Body of pancreas (tissue), 4 donors: Measurements from ENCODE around the gene KLHL18. TPM values are rescaled to one million over a fixed set of nuclear protein-coding genes. Genes with fewer than 3 reads are reported as not detected.

Experiments
- ATAC-seq: fragments of 150-250 bp; one replicate; pipeline ENCODE4 v1.9.1; 2016
- DNase-seq, 4 donors: peaks; one replicate each; pipeline ENCODE4 v3.0.0-alpha.2; 2019
- H3K27ac ChIP-seq, 4 donors: fragments of 200-600 bp; sonication (generic); 1 replicate in 3 of 4; 2 replicates in 1 of 4; pipeline versions ENCODE4 v1.5.1 to v1.6.1; 2016 to 2019; ENCODE audit warnings: mild to moderate bottlenecking in 1 of 4, mixed read lengths in 1 of 4, moderate library complexity in 1 of 4
- H3K27me3 ChIP-seq, 2 donors: fragments of 200-600 bp; sonication (generic); one replicate each; pipeline ENCODE4 v1.6.0; 2016; ENCODE audit warnings: mild to moderate bottlenecking in 1 of 2
- H3K36me3 ChIP-seq, 2 donors: fragments of 200-600 bp; sonication (generic); replicated peaks in 1 of 2; 2 replicates each; pipeline ENCODE4 v1.5.1; 2016; ENCODE audit warnings: low read depth in 2 of 2; ENCODE audit not compliant: insufficient read depth in 1 of 2
- H3K4me1 ChIP-seq: fragments of 200-600 bp; sonication (generic); one replicate; pipeline ENCODE4 v1.6.0; 2016
- H3K4me3 ChIP-seq, 2 donors: fragments of 200-600 bp; sonication (generic); 1 replicate in 1 of 2; 2 replicates in 1 of 2; pipeline ENCODE4 v1.5.1; 2016 to 2019
- H3K9me3 ChIP-seq, 3 donors: fragments of 200-600 bp; sonication (generic); 1 replicate in 2 of 3; 2 replicates in 1 of 3; pipeline ENCODE4 v1.5.1; 2016
- CTCF ChIP-seq, 7 experiments: fragments of 450-650 bp in 4 of 7; fragments of 200-600 bp in 3 of 7; sonication (generic) in 3 of 7; IDR thresholded peaks; one replicate each; pipeline ENCODE4 v1.5.1; 2016 to 2019; ENCODE audit warnings: antibody characterized with exemption in 7 of 7
- POLR2A ChIP-seq, 3 donors: fragments of 450-650 bp; IDR thresholded peaks; one replicate each; pipeline ENCODE4 v1.6.1; 2016; ENCODE audit warnings: antibody characterized with exemption in 3 of 3, mild to moderate bottlenecking in 2 of 3
- WGBS, 2 donors: methylation state at CpG; one replicate each; pipeline ENCODE4 v1.1.5; 2017; 5-methylcytosine and 5-hydroxymethylcytosine counted together
- intact Hi-C: fragments of 100-400 bp; cut with DNase I; formaldehyde crosslinking; loops from one replicate; pipeline ENCODE4 v1.15.1; 2023
- total RNA-seq, 2 donors: library from RNA; depleted of rRNA; stranded (reverse); fragments of >200 nt; gene quantifications; one replicate each; pipeline ENCODE4 v1.1.0, GENCODE V29; 2016

The KLHL18 gene
- total RNA-seq, 2 donors from 2014 or later, result 7.3 to 8.6 TPM

- intact Hi-C loops, result no loop called here
- 85 to 91% methylated on average over 4 of the region's 4 CpGs for WGBS, 2 donors
- DNase-seq (no peak), ATAC-seq (no peak)
- H3K36me3 ChIP-seq, result no peaks in the 10 kb centered on the region
- H3K27me3 ChIP-seq, result no peaks in the 10 kb centered on the region
- no peak overlapping the region for H3K4me3 ChIP-seq
- no peak for TF ChIP-seq CTCF (IDR thresholded peaks at IDR 0.05)
- TF ChIP-seq POLR2A (IDR thresholded peaks at IDR 0.05), result no peak
- H3K27ac ChIP-seq, result no peak overlapping the region
- H3K4me1 ChIP-seq, result no peaks in the 10 kb centered on the region
- no peaks in the 10 kb centered on the region for H3K9me3 ChIP-seq
Observed at GRCh38 chr3:47270526-47270925, 12.2 kb upstream of the KLHL18 start.

GRCh38 chr3:47273564-47273963 is 9.2 kb upstream of the KLHL18 start:
- H3K27me3 ChIP-seq, result no peaks in the 10 kb centered on the region
- H3K36me3 ChIP-seq, result no peaks in the 10 kb centered on the region
- no peaks in the 10 kb centered on the region for H3K4me1 ChIP-seq
- 63 to 81% methylated on average over 3 to 5 of the region's 5 CpGs for WGBS, 2 donors
- H3K27ac ChIP-seq, result no peak overlapping the region
- H3K4me3 ChIP-seq, result no peak overlapping the region
- no peaks in the 10 kb centered on the region for H3K9me3 ChIP-seq
- no peak for DNase-seq
- TF ChIP-seq POLR2A (IDR thresholded peaks at IDR 0.05) (no peak), CTCF (IDR thresholded peaks at IDR 0.05) (no peak)
- ATAC-seq, result no peak
- intact Hi-C loops, result no loop called here

GRCh38 chr3:47274652-47275051 is 8.1 kb upstream of the KLHL18 start:
- no peak for ATAC-seq
- H3K27me3 ChIP-seq, result no peaks in the 10 kb centered on the region
- no peaks in the 10 kb centered on the region for H3K9me3 ChIP-seq
- H3K27ac ChIP-seq, result no peak overlapping the region
- intact Hi-C loops, result no loop called here
- no peaks in the 10 kb centered on the region for H3K4me1 ChIP-seq
- 89 to 91% methylated on average over 2 of the region's 2 CpGs for WGBS, 2 donors
- DNase-seq, result no peak
- H3K4me3 ChIP-seq, result no peak overlapping the region
- H3K36me3 ChIP-seq, result no peaks in the 10 kb centered on the region
- TF ChIP-seq POLR2A (IDR thresholded peaks at IDR 0.05) (no peak), CTCF (IDR thresholded peaks at IDR 0.05) (no peak)

- Histone ChIP-seq H3K4me1 (peaks cover 11% of the 10 kb centered on the region), H3K27me3 (no peaks in the 10 kb centered on the region), H3K4me3 (no peak overlapping the region), H3K36me3 (no peaks in the 10 kb centered on the region), H3K9me3 (no peaks in the 10 kb centered on the region), H3K27ac (no peak overlapping the region)
- no peak for ATAC-seq
- TF ChIP-seq CTCF (IDR thresholded peaks at IDR 0.05) (no peak), POLR2A (IDR thresholded peaks at IDR 0.05) (no peak)
- intact Hi-C loops, result no loop called here
- no peak for DNase-seq
- 62 to 75% methylated on average over 4 of the region's 4 CpGs for WGBS, 2 donors
Observed at GRCh38 chr3:47276558-47276957, 6.2 kb upstream of the KLHL18 start.

GRCh38 chr3:47280519-47280918 is 2.2 kb upstream of the KLHL18 start:
- TF ChIP-seq POLR2A (IDR thresholded peaks at IDR 0.05), result no peak
- no peak for TF ChIP-seq CTCF (IDR thresholded peaks at IDR 0.05)
- Histone ChIP-seq H3K9me3 (no peaks in the 10 kb centered on the region), H3K27ac (no peak overlapping the region), H3K27me3 (no peaks in the 10 kb centered on the region), H3K4me3 (no peak overlapping the region), H3K36me3 (no peaks in the 10 kb centered on the region), H3K4me1 (peaks cover 32% of the 10 kb centered on the region)
- ATAC-seq (no peak), DNase-seq (no peak)
- intact Hi-C loops, result loop anchor here (10.0 kb wide), 1 partner anchor 94 kb away; no protein-coding TSS in a partner anchor
- 85 to 91% methylated on average over 4 to 5 of the region's 5 CpGs for WGBS, 2 donors
